ENCODE data around the gene CEBPG.

Gene CEBPG

DNA sequence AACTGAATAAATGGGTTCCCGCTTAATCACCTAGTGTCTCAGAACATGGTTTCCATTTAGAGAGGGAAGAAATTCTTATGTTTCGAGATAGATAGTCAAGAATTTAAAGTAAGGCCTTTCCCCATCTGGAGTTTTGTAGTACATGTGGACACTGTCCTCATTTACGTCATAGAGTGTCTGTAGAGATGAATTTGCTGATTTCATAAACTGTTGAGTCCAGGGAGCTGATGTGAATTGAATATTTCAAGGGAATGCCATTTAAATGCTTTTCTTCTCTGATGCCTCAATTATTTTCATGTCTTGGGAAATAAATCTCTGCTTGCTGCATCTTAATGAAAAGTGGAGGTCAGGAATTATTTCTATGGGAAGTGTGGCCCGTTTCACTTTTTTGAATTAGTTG, 9.5 kb downstream of the CEBPG start:
- DNase-seq, result no peak

DNA sequence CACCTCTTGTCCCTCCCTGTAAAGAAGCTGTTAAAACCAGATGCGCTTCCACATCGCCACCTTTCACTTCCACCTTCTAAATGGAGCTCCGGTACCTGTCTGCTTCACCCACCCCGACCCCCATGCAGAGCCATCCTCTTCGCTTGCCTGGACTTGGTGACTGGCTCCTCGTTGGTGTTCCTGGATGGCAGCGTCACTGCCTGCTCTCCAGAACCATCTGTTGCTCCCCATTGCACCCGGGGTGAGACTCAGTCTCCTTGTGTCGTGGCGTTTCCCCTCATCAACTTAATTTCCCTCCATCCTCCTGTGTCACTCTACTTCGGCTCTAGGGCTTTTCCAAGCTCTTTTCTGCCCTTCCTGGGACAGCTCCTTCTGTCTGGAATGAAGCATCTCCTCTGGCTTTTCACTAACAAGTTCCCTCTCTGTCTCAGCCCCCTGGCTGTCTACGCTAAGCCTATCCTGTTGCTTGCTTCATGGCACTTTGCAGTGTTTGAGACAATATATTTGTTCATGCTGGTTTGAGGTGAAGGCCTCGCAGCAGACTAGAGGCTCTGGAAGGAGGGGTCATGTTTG, 10.3 kb downstream of the CEBPG start:
- DNase-seq, result no peak

GRCh38 chr19:33384983-33385382, 11.5 kb downstream of the CEBPG start:
- DNase-seq, result no peak

DNA sequence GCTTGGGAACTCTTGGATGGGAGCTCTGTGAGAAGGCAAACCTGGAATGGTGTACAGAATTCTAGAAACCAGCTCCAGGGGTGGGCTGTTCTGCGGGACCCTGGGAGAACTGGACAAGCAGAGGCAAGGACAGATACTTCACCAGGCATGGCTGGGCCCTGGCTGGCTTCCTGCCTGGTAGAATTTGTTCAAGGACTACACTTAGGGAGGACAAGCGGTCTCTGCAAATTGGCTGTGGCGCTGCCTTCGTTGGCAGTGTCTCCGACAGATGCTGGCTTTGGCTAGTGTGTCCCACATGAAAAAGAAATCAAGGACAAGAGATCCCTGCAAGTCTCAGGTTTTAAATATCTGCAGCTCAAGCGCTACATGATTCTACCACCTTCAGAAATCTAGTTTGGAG, 12.4 kb downstream of the CEBPG start:
- DNase-seq, result peak; percentile 16

- no peak for DNase-seq
Observed at GRCh38 chr19:33386361-33386858, 12.9 kb downstream of the CEBPG start.

GRCh38 chr19:33387351-33388230, 14.1 kb downstream of the CEBPG start:
- DNase-seq, result no peak

GRCh38 chr19:33388231-33388724, 14.8 kb downstream of the CEBPG start:
- DNase-seq, result no peak

DNA sequence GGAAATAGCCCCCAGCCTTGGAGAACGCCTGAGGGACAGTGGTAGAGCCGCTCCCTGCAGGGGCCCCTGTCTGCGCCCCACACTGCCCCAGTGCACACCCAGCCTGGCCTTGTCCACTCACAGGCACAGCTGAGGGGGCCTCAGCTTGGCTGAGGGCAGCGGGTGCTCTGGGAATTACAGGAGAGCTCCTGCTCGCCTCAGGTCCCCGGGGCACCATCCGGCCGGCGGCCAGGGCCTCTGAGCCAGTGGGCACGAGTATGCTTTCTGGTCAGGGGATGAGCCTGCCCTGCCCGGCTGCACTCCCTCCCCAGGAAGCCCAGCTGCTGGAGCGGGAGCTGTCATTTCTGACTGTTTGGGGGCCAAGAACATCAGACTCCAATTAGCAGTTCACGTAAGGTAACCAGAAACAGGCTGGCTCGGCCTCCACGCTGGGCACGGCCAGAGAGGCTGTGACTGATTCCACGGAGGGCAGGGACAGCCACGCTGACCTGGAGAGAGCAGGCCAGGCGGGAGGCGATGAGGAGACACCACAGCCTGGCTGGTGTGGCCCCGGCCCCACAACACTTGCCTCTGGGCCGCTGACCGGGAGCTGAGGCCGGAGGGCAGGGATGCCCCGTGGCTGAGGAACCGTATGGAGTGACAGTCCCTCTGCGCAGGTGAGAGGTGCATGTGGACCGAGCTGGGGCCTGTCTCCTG, 15.4 kb downstream of the CEBPG start:
- no peak for DNase-seq

DNA sequence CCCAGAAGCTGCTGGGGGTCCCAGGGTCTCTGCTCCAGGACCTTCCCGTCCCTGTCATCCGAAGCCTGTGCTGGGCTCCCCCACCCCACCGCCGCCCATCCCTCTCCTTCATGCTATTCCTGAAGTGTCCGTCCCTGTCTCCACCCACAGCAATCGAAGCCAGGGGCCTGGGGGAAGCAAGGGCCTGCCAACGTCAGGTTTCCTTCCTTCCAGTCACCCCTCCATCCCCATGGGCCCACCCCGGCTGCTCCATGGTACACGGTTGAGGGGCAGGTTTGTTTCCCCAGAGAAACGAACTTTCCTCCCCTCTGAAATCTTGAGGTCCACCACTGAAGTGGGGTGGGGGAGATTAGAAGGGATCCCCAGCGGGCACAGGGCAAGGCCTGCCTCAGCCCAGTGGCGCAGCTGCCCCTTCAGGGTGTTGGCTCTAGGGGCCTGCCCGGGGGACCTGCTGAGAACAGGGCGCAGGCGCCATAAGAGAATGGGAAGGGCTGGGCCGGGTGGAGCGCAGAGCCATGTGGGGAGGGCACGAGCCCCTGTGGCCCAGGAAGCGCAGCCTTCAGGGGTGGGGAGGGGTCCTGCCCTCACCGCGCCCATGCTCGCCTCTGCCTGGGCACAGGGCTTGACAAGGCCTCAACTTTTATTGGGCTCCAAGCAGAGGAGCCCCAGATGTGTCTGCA, 16.1 kb downstream of the CEBPG start:
- no peak for DNase-seq

DNA sequence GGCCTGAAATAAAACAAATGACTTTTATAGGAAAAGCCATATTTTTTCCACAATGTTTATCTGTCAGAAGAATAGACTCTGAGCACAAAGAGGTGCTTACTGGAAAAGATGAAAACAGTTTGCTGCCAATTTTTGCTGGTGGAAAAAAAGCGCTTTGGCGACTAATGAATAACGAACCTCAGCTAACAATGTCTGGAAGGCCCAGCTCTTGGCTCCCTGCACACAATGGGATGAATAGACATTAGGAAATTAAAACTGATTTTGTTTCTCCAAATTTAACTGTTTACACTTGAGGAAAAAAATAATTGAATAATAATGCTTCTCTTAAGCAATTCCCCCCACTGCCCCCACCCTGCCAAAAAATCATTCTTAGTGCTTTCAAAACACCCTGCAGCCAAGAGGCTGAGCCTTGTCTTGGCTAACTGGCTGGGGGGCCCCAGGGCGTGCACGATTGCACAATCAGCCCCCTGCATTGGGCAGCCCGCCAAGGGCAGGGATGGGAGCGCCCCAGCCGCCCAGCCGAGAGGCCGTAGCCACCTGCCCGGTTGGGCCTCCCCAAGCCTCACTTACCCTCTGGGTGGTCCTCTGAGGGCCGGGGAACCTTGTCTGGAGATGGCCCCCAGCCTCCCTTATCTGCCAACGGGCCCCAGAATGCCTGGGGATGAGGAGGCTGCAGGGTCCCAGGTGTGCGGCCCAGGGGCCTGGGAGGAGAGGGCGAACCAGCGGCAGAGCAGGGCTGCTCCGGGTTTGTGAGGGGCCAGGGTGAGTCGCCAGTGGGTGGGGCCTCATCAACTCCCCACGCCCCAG, 16.8 kb downstream of the CEBPG start:
- no peak for DNase-seq

DNA sequence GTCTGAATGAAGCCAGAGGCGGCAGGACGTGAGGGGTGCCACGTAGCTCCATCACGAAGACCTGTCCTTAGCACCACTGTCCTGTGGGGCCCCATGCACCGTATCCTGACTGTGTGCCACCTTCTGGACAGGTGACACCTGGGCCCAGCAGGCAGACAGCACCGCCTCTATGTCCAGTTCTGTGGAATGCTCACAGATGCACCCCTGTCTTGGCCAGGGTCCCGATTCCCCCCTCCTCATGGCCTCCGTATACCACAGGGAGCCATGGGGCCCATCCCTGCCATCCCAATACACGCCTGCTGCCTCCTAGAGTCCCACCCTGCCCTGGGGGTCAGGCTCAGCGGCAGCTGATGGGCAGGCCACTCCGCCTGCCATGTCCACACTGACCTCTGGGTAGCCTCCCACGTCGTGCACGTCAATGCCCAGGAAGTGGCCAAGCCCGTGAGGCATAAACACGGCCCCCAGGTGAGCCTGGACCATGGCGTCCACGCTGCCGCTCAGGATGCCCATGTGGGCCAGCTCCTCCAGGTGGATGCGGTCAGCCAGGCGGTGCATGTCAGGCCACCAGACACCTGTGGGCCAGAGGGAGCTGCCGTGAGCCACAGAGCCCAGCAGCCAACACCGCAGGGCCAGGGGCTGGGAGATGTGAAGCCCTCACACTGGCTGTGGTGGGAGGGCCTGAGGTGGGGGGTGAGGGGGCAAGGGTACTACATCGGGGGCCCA, 17.6 kb downstream of the CEBPG start:
- no peak for DNase-seq

DNA sequence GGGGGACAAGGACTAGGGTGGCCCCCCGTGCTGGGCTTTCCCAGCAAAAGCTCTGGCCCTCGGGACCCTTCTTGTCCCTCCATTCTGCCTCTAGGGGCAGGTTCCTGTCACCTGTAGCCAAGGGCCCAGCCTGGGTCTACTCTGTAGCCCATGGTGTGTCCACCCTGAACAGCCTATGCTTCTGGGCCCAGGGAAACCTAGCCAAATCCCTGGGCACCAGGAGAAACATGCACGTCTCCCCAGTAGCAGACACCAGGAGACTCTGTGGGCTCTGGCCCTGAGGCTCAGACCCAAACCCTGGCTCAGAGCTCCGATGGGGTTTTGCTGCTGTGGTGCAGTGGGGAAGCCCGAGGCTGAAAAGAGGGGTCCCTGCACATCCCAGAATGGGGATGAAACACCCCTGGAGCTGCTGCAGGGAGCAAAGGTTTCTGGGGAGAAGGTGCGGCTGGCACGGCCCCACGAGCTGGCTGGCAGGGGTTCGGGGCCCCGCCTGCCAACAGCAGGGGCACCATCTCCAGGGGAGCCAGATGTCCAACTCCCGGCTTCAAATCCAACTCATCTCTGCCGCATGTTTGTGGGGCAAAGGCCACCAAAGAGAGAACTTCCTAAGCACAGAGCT, 18.2 kb downstream of the CEBPG start:
- DNase-seq, result no peak

DNA sequence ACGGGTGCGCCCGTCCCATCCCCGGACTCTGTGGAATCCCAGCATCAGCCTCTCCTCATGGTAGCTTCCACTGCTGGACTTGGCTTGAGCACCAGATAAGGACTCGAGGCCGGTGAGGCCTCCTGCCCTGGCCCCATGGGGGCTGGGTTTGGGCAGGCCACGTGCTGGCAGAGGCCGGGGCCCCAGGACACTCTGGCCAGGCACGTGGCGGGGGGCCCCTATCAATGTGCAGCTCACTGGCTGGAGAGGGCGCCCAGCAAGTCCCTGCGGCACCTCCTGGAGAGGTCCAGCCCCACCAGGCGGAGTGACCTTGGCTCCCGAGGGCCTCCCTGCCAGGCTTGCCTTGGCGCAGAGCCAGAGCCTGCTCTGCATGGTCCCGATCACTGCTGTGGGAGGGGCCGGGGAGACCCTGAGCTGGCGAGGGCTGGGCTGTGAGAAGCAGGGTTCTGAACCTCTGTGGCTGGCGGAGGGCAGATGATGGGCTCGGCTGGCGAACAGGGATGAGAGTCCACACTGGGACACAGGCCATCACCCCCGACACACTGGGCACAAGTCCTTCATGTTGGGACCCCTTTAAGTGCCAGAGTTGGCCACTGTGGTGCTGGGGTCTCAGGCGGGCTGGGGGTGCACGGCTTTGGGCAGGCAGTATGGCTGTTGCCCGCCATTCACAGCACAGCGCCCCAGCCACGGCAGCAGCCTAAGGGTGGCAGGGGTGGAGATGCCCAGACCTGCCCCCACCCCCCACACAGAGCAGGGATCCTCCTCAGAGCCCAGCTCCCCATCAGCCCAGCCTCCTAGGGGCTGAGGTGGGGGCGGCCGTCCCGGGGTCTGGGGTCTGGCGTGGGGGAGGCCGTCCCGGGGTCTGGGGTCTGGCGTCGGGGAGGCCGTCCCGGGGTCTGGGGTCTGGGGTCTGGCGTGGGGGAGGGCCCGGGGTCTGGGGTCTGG, 19.1 kb downstream of the CEBPG start:
- no peak for DNase-seq

DNA sequence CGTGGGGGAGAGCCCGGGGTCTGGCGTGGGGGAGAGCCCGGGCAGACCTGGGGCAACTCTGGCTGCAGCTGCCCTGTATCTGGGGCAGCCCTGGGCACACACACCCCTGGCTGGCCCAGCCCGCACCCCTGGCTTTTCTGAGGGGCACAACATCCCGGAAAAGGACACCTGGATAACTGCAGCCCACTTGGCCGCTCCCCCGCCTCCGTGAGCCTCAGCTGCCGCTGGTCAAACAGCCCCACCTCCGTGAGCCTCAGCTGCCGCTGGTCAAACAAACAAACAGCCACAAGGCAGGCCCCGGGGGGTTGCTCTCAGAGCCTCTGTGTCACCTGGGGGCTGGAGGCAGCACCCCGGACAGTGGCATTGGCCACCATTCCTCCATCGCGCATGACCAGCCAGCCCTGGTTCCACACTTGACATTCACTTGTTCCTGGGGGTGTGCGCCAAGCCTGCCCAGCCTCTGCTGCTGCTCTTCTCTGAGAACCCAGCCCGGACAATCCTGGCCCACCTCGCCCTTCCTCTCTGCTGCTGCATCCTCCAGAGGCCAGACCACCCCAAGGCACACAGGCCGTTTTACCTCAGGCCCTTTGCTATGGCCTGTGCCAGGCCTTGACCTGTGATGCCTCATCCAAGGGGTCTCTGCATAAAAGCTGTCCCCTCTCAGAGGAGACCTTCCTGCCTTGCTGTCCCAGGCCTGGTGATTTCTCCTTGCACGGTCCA, 19.9 kb downstream of the CEBPG start:
- no peak for DNase-seq

- DNase-seq, result no peak
Observed at GRCh38 chr19:33394006-33394722, 20.7 kb downstream of the CEBPG start.

DNA sequence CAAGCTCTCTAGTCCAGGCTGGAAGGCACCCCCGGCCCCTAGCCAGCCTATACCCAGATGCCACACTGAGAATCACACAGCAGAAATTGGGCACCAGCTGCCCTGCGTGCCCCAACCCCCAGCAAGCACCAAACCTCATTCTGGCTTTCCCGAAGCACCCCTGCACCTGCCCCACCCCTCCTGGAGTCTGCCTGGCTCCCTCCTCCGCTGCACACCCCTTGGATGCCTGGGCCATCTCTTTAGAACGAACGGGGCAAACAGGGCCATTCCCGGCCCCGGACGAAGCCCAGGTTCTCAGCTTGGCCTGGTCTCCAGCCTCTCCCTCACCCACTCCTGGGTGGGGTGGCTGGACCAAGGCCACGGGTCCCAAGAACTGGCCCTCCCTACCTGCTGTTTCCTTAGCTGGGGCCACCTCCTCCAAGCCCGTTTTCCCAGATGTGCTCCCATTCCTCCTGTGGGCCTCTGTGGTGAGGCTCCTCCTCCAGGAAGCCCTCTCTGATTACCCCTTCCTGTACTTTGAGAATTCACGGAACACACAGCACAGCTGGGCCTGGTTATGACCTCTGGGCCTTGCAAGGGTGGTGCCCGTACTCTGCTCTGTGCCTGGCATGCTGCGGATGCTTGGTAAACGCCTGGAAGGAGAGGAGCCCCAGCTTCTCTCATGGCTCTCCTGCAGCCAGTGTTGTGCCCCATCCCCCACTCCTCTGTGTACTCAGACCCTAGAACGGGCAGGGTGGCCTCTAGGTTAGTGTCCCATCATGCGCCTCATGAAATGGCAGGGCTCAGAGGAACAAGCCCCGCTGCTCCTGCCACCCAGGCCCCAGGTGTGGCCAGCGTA, 21.4 kb downstream of the CEBPG start:
- DNase-seq, result no peak

Data from NCI-H2029 treated with DMSO at 0.1 percent for 48 hours (cell line).